GM21526 (cell line): ENCODE measurements around the gene CGB2.
"Not testable (repeated sequence)": the region's sequence is repeated elsewhere in the genome, so short reads cannot be mapped to it uniquely, and the experiment has no call there.

Experiments
- ATAC-seq: cut with Tn5 transposase; IDR thresholded peaks from one replicate; pipeline ENCODE4 v1.9.1; 2021; ENCODE audit warnings: moderate library complexity; ENCODE audit not compliant: unreplicated experiment, low FRiP score

Gene CGB2

DNA sequence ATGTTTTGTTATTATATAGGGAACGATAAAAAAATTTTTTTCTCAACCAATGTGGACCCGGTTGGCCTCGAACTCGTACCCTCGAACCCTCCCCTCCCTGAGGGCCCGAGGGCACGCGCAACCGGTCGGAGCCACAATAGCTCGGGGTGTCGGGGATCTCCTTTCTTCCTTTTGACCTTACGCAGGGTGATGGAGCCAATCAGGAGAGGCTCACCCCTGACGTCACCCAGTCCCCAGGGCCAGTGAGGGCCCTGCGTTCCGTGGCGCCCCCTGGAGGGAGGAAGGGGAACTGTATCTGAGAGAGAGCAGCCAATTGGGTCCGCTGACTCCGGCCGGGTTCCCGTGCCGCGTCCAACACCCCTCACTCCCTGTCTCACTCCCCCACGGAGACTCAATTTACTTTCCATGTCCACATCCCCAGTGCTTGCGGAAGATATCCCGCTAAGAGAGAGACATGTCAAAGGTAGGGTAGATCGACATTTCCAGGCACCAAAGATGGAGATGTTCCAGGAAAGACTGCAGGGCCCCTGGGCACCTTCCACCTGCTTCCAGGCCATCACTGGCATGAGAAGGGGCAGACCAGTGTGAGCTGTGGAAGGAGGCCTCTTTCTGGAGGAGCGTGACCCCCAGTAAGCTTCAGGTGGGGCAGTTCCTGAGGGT lies at the start of gene CGB2:
Gene CGB2 (plus strand): TSS at position 249 of the 660 bp plus-strand sequence. CDS start 206 bp downstream, at position 455.
- not testable (repeated sequence) for ATAC-seq

DNA sequence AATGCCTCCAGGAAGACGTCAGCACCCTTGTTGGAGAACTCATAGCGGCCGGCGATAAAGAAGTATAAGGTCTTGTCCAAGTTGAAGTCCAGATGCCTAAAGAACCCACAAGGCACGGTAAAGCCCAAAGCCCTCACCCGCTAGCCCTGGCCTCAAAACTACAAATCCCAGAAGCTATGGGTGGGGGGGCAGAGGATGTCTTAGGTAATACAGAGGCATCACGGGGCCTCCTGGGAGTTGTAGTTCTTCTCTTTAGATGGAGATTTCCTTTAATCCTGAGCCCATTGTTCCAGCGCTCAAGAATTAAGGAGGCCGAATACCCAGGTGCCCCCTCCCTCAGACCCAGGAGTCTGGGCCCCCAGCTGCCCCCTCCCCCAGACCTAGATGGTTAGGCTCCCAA lies 49.4 kb upstream of the CGB2 start:
- no peak for ATAC-seq

DNA sequence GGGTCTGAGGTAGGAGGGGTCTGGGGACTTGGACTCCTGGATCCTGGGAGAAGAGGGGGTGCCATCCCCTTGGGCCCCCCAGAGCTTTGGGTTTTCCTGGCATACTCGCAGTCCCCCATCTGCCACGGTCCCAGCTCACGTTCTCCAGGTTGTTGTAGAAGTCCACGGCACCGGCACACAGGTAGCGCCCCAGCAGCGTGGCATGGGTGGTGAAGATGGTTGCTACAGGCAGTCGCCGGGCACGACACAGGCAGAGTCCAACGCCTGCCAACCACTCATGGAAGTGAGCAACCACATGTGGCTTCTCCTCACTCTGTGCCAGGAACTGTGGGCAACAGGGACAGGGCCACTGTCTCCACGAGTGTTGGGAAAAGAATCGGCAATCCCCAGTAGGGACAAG lies 46.0 kb upstream of the CGB2 start:
- ATAC-seq = no peak

DNA sequence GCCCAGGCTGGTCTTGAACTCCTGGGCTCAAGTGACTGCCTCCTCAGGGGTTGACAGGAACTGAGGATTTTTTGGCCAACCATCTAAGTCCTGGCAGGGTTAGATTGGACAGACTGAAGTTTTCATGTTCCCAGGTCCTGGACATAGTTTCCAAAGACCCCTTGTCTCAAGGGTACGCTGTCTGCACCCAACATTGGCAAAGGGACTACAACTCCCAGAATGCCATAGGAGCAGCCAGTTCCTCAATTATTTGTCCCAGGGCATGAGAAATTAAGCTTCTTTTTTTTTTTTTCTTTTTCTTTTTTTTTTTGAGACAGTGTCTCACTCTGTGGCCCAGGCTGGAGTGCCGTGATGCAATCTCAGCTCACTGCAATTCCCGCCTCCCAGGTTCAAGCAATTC lies 45.5 kb upstream of the CGB2 start:
- no peak for ATAC-seq

DNA sequence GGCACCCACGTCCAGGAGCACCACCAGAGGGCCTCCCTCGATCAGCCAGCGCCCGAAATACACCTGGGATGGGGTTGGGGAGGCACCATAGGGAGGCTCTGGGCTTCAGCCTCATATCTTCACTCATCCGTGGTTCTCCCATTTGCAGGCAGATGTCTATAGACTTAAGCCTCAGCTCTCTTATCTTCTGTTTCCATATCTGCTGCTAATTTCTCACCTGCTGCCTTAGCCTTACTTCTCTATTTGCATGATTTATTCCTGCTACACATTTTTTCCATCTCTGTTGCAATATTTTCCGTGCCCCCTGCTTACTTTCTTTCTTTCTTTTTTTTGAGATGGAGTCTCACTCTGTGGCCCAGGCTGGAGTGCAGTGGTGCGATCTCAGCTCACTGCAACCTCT lies 44.4 kb upstream of the CGB2 start:
- no peak for ATAC-seq

DNA sequence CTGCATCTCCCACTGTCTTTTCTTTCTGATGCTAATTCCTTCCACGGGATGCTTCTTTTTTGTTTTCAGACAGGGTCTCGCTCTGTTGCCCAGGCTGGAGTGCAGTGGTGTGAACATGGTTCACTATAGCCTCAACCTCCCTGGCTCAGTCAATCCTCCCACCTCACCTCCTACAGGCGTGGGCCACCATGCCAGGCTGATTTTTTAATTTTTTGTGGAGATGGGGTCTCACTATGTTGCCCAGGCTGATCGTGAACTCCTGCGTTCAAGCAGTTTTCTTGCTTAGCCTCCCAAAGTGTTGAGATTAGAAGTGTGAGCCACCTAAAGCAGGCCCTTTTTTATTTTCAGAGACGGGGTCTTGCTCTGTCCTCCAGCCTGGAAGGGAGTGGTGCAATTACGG lies 43.4 kb upstream of the CGB2 start:
- ATAC-seq = no peak

DNA sequence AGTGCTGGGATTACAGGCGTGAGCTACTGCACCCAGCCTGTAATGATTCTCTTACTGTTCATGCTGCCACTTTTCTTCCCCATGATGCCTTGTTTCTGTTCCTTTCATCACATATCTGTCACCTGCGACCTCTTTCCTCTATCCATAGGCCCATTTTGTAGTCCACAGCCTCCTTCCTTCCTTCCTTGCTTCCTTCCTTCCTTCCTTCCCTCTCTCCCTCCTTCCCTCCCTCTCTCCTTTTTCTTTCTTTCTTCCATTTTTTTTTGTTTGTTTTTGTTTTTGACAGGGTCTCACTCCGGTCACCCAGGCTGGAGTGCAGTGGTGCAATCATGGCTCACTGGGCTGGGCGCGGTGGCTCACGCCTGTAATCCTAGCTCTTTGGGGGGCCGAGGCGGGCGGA lies 42.8 kb upstream of the CGB2 start:
- ATAC-seq = no peak

DNA sequence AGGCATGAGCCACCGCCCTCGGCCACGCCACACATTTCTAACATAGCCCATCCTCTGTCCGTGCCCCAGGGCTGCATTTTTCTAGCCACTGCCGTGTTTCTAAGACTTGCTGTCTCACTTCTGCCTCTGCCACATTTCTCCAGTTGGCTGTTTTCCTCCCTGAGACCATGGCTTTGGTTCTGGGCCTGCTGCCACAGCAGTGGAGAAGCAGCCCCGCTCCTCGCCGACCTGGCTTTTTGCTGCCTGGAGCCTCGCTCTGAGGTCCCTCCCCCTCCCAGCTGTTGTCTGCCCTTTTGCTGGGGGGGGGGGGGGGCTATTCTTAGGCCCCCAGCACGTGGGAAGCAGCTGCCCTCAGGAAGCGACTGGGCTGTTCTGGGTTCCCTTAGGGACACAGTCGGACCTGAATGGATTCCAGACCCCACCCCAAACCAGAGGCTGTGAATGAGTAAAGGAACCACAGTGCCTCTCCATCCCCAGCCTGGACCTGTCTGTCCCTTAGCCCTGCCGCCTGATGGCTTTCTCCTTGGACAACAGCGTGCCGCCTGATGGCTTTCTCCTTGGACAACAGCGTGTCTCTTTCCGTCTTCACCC lies 41.9 kb upstream of the CGB2 start:
- no peak for ATAC-seq

DNA sequence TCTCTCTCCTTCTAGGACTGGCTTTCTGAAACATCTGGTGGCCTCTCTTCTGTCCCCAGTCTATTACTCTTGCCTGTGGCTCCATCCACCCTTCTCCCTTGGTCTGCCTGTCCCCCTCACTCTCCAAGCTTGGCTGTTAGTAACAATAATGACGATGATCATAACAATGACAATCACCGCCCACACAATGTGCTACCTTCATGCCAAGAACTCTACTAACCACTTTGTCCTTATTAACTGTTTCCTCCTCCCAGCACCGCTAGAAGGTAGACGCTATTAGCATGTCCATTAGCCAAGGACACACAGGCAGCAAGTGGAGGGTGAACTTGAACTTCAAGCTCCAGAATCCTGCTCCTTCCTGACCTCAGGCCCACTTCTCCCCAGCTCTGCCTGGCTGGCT lies 41.3 kb upstream of the CGB2 start:
- ATAC-seq = no peak

DNA sequence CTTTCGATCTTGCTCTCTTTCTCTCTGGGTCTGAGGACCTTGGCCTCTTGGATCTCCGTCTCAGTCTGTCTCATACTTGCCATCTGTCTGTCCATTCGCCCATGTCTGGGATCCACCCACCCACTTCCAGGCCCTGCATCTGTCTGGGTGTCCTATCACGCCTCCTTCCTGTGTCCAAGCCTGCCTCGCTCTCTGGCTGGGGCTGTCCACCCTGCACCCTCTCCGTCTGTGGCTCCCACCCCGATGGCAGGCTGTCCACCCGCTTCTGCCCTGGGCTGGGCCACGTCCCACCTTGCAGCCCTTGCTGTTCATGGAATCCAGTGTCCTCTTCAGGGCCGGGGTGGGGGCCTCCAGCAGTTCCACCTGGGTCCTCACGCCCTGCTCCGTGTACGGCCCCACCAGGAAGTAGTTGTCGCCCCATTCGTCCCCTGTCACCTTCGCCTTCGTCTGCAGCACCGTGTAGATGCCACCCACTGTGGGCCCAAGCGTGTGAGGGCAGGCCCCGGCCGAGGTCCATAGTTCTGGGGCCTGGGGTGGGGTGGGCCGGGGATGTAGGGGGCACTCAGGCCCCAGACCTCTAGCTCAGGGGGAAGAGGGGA lies 40.6 kb upstream of the CGB2 start:
- ATAC-seq = no peak

DNA sequence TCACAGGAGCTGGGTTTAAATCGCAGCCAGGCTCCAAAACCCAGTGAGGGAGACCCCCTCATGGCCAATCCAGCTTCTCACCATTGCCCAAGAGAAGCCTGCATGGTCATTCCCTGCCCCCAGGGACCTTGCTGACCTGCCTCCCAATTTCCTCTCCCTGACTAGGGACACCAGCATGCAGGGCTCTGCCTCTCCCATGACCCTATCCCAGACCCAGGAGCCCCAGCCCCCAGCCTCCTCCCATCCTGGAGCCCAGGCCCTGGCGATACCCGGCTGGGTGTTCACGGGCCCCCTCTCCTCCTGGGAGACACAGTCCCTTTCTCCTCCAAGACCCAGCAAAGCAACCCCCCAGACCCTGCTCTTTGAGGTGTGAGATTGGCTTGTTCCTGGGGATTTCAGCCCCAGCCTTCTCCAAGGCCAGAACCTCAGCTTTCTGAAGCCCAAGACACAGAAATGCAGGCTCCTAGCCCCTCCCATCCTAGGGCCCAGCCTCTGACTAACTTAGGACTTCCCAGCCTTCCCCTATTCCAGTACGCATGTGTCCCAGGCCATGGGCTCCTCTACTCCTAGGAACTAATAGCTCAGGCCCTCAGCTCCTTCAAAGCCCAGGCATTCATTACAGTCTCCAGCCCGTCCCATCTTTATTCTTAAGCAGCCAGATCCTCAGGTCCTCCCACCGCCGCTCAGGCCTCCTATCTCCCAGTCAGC lies 39.7 kb upstream of the CGB2 start:
- no peak for ATAC-seq

DNA sequence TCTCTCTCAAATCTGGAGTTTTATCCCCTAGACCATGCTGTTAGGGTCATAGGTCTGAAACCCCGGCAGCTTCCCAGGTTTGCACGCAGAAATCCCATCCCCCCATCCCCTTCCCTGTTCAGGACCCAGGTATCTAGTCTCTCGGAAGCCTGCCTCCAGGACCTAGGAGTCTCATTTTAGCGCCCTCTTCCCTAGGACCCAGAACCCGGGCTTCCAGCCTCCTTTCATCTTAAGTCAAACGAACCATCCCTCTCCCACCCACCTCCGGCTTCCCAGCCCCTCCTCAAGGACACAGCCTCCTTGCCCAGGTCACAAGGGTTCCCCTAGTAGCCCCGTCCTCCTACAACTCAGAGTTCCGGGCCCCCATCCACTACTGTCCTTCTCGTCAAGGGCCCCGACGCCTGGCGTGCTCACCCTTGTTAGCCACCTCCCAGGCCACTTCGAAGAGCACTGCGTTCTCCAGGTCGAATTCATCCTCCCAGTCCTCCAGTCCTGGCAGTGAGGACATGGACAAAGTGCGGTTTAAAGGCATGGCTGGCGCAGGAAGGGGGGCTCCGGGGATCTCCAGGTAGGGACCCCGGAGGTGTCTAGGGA lies 39.0 kb upstream of the CGB2 start:
- peak; percentile 2 for ATAC-seq

DNA sequence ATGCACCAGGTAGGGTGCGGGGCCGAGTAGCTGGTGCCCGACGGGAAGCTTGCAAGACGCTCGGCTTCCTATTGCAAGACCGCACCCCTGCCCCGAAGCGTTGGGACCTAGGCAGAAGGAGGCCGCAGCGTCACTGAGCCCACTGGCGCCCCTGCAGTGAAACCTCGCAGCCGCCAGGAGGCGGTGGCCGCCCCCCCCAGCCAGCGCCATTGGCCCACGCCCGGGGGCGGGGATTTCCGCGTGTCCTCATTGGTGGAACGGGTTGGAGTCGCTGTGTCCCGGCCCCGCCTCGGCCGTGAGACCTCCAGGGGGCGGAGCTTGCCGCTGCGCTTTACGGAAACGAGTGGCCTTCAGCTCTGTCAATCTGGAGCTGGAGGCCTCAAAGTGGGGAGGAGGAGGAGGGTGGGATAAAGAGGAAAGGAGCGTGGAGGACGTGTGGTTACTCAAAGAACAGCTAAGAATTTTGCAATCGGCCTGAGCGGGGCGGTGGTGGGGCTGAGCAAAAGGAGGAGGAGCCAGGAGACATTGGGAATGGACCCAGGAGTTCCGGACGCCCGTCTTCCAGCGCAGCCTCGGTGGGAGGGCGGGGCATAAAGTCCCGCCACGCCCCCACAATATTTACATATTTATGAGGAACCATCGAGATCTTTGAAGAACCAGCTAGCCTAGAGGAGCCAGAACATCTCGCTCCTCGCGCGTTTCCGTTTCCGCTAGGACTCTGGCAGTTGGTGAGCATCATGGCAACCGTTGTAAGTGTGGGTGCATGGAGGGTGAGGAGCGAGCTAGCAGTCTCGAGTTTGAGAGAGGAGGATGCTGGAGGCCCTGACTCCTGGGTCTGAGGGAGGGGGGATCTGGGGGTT lies 38.3 kb upstream of the CGB2 start, which contains the start of the genes GYS1 and RUVBL2:
Gene GYS1 (minus strand): TSS at position 135 of the 860 bp plus-strand sequence. CDS start 197 bp downstream, outside the sequence.
Gene RUVBL2 (plus strand): TSS at position 713 of the 860 bp plus-strand sequence. CDS start 25 bp downstream, at position 738.
- ATAC-seq = peak; percentile 81

DNA sequence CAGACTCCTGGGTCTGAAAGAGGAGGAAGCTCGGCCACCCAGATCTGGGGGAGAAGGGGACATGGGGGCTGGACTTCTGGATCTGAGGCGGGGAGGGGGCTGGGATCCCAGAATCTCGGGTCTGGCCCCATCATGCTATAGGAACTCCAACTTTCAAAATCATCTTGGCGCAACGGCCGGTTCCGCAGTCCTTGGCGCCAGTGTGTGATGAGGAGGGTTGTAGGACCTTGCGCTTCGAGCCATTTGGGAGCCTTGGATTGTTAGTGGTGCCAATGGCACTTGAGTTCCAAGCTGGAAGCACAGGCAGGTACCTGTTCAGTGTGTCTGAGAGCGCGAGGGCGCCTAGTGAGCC lies 37.7 kb upstream of the CGB2 start:
- no peak for ATAC-seq

DNA sequence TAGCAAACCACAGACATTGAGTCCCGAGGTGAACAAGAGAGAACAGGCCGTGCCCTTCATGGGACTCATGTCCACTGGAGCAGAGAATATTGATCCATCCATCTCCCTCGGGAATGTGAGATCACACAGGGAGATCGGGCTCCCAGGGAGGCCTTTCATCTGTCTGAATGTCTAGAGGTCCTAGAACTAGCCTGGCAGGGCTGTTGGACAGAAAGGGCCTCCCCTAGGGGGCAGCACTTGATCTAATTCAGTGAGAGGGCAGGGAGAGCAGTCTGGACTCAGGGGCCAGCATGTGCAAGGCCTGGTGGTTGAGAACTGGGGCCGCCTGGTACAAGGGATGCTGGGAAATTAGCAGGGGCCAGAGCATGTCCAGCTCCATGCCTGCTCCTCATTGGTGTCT lies 33.7 kb upstream of the CGB2 start:
- no peak for ATAC-seq

DNA sequence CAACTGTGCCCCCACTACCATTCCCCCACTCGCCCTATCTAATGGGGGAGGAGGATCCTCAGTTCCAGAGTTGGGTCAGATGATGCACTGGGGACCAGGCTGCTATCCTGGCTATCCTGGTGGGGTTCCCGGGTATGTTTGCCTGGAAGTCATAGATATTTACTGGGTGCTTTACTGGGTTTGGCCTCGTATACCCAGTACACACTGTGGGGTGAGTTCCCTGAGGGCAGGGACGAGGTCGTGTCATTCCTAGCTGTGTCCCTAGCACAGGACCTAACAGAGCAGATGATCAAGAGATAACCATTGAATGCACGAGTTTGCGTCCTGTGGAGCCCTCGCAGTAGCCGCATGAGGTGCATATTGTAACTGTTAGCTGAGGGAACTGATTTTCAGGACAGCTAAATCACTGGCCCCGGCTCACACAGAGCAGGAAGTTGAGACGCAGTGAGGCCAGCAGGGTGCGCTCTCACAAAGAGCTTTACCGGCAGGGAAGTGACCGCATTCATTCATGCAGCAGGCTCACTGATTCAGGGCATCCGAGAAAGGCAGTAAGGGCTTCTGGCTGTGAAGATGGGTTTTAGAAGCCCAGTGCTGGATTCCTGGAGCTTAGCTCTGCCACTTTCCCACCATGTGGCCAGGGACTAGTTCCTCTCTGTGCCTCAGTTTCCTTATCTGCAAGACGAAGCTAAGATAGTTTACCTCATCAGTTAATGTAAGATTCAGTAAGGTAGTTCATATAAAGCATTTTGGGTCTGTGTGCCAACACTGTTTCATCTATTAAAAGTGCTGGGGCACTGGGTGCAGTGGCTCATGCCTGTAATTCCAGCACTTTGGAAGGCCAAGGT lies 32.0 kb upstream of the CGB2 start:
- ATAC-seq = no peak

DNA sequence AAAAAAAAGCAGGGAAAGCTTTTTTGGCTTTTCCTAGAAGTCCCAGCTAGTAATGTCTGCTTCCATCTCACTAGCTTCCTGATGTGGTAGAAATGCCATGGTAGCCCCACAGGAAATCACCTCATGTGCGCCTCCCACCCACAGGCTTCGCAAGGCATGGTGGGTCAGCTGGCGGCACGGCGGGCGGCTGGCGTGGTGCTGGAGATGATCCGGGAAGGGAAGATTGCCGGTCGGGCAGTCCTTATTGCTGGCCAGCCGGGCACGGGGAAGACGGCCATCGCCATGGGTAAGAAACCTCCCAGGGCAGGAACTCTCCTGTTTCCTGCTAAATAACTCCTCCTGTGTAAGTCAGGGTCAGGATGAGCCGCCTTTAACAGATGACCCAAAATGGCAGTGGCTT lies 27.6 kb upstream of the CGB2 start:
- ATAC-seq = no peak

DNA sequence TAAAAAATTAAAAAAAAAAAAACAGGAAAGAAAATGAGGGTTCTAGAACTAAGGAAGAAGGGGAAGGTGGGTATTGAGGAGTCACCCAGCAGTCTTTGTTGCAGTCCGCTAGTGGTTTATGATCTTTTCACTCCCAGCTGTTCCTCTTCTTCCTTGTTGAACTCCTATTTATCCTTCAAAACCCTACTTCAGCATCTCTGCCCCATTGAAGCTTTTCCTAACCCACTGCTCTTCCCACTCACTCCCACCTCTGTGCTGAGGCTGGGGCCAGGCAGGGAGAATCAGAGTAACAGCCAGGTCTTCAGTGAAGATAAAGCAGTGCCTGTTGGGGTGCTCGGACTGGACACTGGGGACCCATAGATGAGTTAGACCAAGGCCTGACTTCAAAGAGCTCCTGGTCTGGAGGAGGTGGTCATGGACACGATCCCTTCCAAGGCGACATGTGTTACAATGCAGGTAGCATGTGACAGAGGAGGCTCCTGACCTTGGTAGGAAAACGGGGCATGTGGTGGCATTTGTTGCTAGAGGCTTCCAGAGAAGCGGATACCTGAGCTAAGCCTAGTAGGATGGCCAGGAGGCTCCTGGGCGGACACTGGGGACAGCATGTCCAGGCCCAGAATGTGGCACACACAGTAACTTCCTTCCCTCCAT lies 26.6 kb upstream of the CGB2 start:
- ATAC-seq = no peak

DNA sequence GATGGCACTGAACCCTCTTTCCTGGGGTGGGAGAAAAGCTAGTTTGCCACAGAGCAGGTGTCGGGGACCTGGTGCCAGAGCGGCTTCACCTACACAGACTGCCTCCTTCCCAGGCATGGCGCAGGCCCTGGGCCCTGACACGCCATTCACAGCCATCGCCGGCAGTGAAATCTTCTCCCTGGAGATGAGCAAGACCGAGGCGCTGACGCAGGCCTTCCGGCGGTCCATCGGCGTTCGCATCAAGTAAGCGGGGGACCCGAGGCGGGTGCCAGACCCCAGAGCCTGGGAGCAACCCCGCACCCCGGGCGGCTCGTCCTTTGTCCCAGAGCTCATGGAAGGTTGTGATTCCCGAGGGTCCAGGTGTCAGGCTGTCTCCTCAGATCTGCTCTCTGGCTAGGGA lies 24.8 kb upstream of the CGB2 start:
- no peak for ATAC-seq
